NCI-H2196 (cell line): Measurements from ENCODE around the gene TMEM234.

Experiments
- DNase-seq: peaks from one replicate; lab custom pipeline; 2025; ENCODE audit not compliant: unreplicated experiment; lab: John Stamatoyannopoulos, UW

TMEM234 gene

GRCh38 chr1:32201011-32201855 is 20.9 kb downstream of the TMEM234 start:
- DNase-seq = peak; percentile 41

- DNase-seq = peak; percentile 80
These were observed 21.7 kb downstream of the TMEM234 start, which contains the start of gene CCDC28B for GRCh38 chr1:32200226-32201010. TSS of gene CCDC28B (plus strand) at chr1:32200595. CDS start at chr1:32201936, 1,341 bp downstream.

GRCh38 chr1:32199717-32200072 is 22.5 kb downstream of the TMEM234 start:
- DNase-seq = peak; percentile 88

- no peak for DNase-seq
These were observed 23.0 kb downstream of the TMEM234 start for GRCh38 chr1:32199043-32199716.

GRCh38 chr1:32198237-32199042 is 23.7 kb downstream of the TMEM234 start:
- DNase-seq = no peak

GRCh38 chr1:32197837-32198236 is 24.3 kb downstream of the TMEM234 start:
- DNase-seq = no peak

GRCh38 chr1:32197074-32197473 is 25.1 kb downstream of the TMEM234 start:
- DNase-seq = no peak

GRCh38 chr1:32195972-32196823 is 26.0 kb downstream of the TMEM234 start:
- no peak for DNase-seq

- no peak for DNase-seq
These were observed 26.6 kb downstream of the TMEM234 start for GRCh38 chr1:32195531-32195930.

- DNase-seq = no peak
These were observed 27.2 kb downstream of the TMEM234 start for GRCh38 chr1:32194984-32195383.

GRCh38 chr1:32192220-32192948 is 29.8 kb downstream of the TMEM234 start:
- DNase-seq = no peak

GRCh38 chr1:32187850-32188249 is 34.3 kb downstream of the TMEM234 start:
- DNase-seq = no peak

GRCh38 chr1:32186491-32186890 is 35.7 kb downstream of the TMEM234 start:
- DNase-seq = no peak

- no peak for DNase-seq
These were observed 36.1 kb downstream of the TMEM234 start for GRCh38 chr1:32186077-32186476.

- no peak for DNase-seq
These were observed 37.5 kb downstream of the TMEM234 start for GRCh38 chr1:32184650-32185049.

GRCh38 chr1:32182060-32182459 is 40.1 kb downstream of the TMEM234 start:
- no peak for DNase-seq

- DNase-seq = no peak
These were observed 40.6 kb downstream of the TMEM234 start for GRCh38 chr1:32181563-32181962.

- no peak for DNase-seq
These were observed 41.1 kb downstream of the TMEM234 start for GRCh38 chr1:32181065-32181464.
